AG08396 (cell line): ENCODE data around the gene PROX1.

ENCODE experiments used
- DNase-seq: peaks from one replicate; pipeline ENCODE4 v3.0.0; 2012; ENCODE audit warnings: low spot score, mixed read lengths

Gene PROX1

GRCh38 chr1:213980906-213981305 is 6.9 kb upstream of the PROX1 start:
- no peak for DNase-seq

- no peak for DNase-seq
Observed at GRCh38 chr1:213982289-213982671, 5.5 kb upstream of the PROX1 start.

GRCh38 chr1:213982672-213983492 is 4.9 kb upstream of the PROX1 start:
- no peak for DNase-seq

GRCh38 chr1:213983493-213984386 is 4.0 kb upstream of the PROX1 start:
- DNase-seq, result no peak

- no peak for DNase-seq
Observed at GRCh38 chr1:213984387-213985208, 3.2 kb upstream of the PROX1 start.

GRCh38 chr1:213985209-213986019 is 2.4 kb upstream of the PROX1 start:
- no peak for DNase-seq

GRCh38 chr1:213986020-213986924 is 1.5 kb upstream of the PROX1 start:
- no peak for DNase-seq

GRCh38 chr1:213986925-213987250 is 885 bp upstream of the PROX1 start:
- DNase-seq, result no peak

GRCh38 chr1:213987422-213987926 is 299 bp upstream of the PROX1 start:
- peak; percentile 95 for DNase-seq

- DNase-seq, result no peak
Observed at GRCh38 chr1:213988507-213989001, 781 bp downstream of the PROX1 start.

GRCh38 chr1:213989002-213989855 is 1.5 kb downstream of the PROX1 start:
- DNase-seq, result no peak

GRCh38 chr1:213993929-213994328 is 6.2 kb downstream of the PROX1 start:
- no peak for DNase-seq

GRCh38 chr1:213994888-213995287 is 7.1 kb downstream of the PROX1 start:
- no peak for DNase-seq

- DNase-seq, result no peak
Observed at GRCh38 chr1:213995603-213996002, 7.8 kb downstream of the PROX1 start.

- no peak for DNase-seq
Observed at GRCh38 chr1:213996320-213997037, 8.7 kb downstream of the PROX1 start.

GRCh38 chr1:213997038-213997771 is 9.4 kb downstream of the PROX1 start:
- no peak for DNase-seq

GRCh38 chr1:213997772-213998107 is 10.0 kb downstream of the PROX1 start:
- DNase-seq, result no peak

GRCh38 chr1:213998785-213999184 is 11.0 kb downstream of the PROX1 start:
- no peak for DNase-seq
